TTC549 (cell line): ENCODE results near the gene RINT1.

Source experiments
- FAIRE-seq: peaks from 2 replicates; lab custom pipeline; 2012; peaks lifted over from hg19 to GRCh38; lab: Jason Lieb, UNC

The RINT1 gene

DNA sequence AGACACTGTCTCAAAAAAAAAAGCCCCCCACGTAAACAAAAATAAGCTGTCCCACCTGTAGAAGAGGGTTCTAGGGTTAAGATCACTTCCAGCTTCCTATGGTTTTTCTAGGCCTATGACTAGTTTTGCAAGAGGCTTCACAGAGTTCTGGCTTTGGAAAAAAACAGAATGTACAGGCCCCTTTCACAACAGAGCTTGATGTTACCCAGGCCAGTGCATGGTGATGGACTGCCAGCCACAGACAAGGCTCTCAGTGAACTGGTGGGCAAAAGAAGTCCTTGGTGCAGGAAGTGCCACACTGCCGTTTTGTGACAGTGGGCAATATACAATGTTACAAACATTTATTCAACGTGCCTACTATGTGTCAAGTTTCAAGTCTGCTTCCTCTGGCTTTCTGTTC is 67.5 kb downstream of the RINT1 start:
- no peak for FAIRE-seq

DNA sequence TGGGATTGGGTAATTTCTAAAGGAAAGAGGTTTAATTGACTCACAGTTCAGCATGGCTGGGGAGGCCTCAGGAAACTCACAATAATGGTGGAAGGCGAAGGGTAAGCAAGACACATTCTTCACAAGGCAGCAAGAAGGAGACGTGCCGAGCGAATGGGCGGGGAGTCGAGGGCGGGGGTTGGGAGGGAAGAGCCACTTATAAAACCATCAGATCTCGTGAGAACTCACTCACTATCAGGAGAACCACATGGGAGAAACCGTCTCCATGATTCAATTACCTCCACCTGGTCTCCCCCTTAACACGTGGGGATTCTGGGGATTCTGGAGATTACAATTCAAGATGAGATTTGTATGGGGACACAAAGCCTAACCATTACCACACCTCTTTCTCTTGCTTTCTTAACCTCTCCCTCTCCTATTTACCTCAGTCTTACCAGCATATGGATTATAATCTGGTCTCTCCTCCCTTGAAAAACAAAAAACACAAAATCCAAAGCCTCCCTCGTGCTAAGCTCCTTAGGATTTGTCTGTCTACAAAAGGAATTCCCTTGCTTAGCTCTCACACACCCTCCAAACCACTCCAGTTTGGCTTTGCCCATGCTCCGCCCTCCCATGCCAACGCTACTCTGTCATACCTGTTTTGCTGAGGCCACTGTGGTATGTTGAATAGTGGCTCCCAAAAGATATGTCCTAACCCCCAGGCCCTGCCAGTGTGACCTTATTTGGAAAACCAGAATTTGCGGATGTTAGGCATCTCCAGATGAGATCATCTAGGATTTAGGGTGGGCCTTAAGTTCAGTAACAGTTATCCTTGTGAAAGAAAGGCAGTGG is 68.9 kb downstream of the RINT1 start:
- no peak for FAIRE-seq

DNA sequence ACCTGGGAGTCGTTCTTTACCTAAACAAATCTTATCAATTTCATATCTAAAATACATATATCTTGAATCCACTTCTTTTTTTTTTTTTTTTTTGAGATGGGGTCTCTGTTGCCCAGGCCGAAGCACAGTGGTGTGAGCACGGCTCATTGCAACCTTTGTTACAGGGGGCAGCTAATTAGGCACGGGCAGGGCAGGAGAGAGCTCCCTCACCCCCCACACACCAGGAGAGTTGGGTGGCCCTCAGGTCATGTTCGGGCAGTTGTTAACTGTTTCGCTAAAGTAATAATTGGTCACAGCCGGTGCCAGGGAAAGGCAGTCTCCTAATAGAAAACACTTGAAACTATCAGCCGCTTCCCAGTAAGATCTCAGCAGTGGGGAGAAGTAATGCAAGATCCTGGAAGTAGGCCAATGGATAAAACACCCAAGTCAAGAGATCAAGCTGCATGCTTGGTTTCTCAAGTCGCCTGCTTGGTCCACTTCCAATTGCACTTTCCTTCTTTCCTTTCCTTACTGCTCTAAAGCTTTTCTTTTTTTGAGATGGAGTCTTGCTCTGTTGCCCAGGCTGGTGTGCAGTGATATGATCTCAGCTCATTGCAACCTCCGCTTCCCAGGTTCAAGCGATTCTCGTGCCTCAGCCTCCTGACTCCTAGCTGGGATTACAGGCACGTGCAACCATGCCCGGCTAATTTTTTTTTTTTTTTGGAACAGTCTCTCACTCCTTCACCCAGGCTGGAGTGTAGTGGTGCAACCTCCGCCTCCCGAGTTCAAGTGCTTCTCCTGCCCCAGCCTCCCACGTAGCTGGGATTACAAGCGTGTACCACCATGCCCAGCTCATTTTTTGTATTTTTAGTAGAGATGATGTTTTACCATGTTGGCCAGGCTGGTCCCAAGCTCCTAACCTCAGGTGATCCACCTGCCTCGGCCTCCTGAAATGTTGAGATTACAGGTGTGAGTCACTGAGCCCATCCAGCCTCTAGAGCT is 70.6 kb downstream of the RINT1 start:
- FAIRE-seq = no peak

DNA sequence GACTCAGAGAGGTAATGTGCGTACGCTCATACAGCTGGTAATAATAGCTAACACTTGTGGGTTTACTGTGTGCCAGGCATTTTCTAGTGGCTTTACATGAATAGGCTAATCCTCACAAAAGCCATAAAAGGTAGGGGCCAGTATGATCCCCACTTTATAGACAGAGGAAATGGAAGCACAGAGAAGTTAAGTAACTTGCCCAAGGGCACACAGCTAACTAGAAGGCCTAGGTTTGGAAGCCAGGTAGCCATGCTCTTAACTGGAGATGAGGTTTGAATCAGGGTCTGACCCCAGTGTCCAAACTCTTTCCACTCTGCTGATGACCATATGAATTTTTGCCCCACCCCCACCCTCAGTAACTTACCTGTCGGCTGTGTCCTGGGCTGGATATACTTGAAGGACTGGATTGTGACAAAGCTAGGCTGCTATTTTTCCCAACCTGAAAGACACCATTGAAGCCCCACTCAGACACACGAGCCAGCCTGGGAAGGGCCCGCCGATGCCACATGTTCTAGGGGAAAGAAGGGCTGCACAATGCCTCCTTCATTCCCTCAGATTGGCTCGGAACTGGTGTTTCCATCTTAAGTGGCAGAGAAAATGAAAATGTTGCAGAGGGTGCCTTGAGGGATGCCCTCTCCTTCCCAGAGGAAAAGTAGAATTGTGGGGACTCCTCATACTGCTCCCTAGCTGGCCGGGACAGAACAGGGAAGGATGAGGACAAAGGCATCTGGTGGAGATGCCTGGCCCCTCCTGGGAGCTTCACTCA is 78.3 kb downstream of the RINT1 start:
- FAIRE-seq = no peak

DNA sequence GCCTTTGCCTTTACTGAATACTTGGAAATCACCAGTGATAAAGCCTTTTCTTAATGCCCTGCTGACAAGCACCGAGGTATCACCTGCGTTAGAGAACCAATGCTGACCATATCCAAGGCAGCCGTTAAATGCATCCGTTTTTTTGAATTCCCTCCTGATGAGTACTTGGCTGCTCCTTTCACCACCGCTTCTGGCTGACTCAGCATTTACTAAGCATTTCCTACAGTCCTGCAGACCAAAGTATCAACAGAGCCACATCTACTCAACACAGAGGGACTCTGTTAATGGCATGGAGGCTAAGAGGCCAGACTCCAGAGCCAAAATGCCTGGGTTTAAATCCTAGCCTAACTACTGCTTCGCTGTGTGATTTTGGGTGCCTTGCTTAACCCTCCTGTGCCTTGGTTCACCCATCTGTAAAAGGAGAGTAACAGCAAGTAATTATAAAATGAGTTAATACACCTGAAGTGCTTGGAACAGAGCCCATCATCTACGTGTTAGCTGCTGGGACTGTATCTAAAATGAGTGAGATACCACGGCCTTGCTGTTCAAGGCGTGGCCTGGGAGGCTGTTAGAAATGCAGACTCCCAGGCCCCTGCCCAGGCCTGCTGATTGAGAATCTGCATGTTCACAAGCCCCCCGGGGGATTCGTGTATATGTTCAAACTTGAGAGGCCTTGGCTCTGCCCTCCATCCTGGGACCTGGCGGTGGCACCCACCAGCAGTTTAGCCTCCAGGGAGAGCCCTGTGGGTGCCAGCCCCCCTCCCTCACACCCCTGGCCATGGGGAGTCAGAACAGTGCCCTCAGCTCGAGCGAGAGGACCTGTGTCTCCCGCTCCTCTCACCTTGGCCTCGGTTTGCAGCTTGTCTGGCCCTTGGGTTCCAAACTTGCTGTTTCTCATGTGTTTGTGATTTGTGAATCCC is 80.1 kb downstream of the RINT1 start:
- FAIRE-seq = no peak

DNA sequence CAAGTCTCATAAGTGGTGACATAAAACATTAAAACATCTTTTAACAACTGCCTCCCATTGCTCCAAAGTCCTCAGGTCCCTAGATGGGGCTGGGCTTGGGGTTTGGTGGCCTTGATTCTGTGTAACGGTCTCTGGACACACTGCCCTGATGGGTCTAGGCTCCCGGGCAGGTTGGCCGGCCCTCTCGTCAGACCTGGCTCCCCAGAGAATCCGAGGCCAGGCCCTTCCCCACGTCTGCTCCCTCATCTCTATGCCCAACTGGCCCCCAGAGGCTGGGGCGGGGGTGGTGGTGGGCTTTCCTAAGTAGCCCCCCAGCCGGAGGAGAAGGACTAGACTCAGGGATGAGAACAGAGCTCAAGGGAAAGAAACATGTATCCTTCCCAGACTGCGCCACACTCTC is 80.8 kb downstream of the RINT1 start:
- no peak for FAIRE-seq

DNA sequence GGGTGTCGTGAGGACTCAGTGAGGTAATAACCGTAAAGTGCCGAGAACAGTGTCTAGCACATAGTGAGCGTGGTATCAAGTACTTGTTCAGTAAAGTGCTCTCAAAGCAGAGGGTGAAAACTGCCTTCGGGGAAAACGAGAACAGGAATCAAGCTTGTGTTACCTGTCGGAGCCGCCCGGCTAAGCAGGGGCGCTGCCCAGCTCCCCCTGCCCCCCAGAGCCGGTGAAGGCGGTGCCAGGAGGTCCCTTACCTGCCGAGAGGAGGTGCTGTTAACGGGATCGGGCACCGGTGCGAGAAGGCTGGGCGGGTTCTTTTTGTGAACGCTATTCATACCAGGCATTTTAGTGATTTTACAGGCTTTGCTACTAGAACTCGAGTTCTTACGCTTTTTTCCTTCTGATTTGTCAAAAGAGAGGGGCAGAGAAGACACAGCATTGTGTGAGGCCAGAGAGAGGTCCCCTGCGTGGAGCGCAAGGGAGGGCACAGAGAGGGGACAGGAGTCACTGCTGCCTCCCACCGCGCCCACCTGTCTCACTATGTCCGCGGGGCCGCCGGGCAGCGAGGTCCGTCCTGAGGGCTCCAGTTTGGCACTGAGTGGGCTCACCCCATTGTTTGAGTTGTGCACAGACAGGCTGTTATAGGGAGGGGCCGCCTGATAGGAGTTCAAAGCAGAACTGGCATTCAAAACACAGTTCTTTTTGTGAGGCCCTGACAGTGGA is 81.8 kb downstream of the RINT1 start:
- FAIRE-seq = no peak

DNA sequence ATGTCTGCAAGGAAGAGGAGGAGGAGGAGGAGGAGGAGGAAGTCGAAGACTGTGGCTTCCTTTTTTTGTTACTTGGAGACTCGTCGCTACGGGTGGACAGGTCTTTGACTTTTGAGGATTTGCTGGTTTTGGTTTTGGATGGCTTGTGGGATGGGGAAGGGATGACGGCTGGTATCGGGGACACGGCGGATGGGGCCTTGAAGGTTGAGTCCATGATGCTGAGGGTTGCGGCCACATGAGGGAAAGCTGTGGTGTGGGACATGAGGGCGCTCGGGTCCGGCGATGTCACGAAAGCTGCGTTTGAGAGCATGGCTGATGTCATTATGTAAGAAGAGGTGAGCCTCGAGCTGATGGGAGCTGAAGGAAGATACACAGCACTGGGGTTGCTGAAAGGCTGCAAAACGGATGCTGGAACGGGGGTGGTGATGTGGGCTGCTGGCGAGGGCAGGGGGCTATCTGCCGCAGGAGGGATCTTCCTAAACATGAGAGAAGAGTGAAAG is 82.4 kb downstream of the RINT1 start:
- no peak for FAIRE-seq
